HEK293 (cell line): ENCODE measurements around the gene CRIP2.

Source experiments
- CTCF ChIA-PET: fragments of 350-600 bp; formaldehyde crosslinking; extraction: SDS; loops from one replicate; lab custom pipeline; 2021; ENCODE audit warnings: antibody characterized with exemption; lab: Yijun Ruan, JAX
- POLR2A ChIA-PET: fragments of 300-600 bp; formaldehyde crosslinking; extraction: SDS; loops from one replicate; lab custom pipeline; 2020; ENCODE audit warnings: antibody characterized with exemption, inconsistent platforms; lab: Yijun Ruan, JAX
- H3K27ac ChIP-seq: fragments of 200-500 bp; sonication (Bioruptor generic); 2 replicates; pipeline ENCODE4 v1.5.1; 2014; ENCODE audit warnings: low read depth, low read length, control low read depth, inconsistent platforms; ENCODE audit errors: extremely low read depth
- H3K36me3 ChIP-seq, 2 experiments: fragments of 200-500 bp in 1 of 2; sonication (Bioruptor generic) in 1 of 2; 1 replicate in 1 of 2; 2 replicates in 1 of 2; pipeline ENCODE4 v1.5.1; 2014 to 2017; ENCODE audit warnings: inconsistent platforms in 2 of 2, low read length in 2 of 2; ENCODE audit not compliant: control insufficient read depth in 2 of 2, insufficient read depth in 1 of 2
- H3K4me1 ChIP-seq: fragments of 200-500 bp; sonication (Bioruptor generic); 2 replicates; pipeline ENCODE4 v1.5.1; 2014; ENCODE audit warnings: mild to moderate bottlenecking, low read length, inconsistent platforms; ENCODE audit not compliant: control insufficient read depth, insufficient read depth
- H3K4me3 ChIP-seq: 2 replicates; pipeline ENCODE4 v1.5.1; 2011; ENCODE audit warnings: low read depth, mild to moderate bottlenecking, control low read depth, low read length, moderate library complexity
- H3K9me3 ChIP-seq: fragments of 200-500 bp; sonication (Bioruptor generic); 2 replicates; pipeline ENCODE4 v1.5.1; 2014; ENCODE audit warnings: low read depth, low read length, inconsistent platforms; ENCODE audit not compliant: control insufficient read depth, insufficient read depth
- INSM2 ChIP-seq: fragments of 450-650 bp; formaldehyde crosslinking; IDR thresholded peaks from 2 replicates; pipeline ENCODE4 v1.5.1; 2016; ENCODE audit warnings: missing biosample characterization, missing genetic modification characterization
- REPIN1 ChIP-seq: fragments of 450-650 bp; formaldehyde crosslinking; IDR thresholded peaks from 2 replicates; pipeline ENCODE4 v1.5.1; 2017; ENCODE audit warnings: missing biosample characterization, missing genetic modification characterization, low read depth
- SP3 ChIP-seq: fragments of 450-650 bp; formaldehyde crosslinking; IDR thresholded peaks from 2 replicates; pipeline ENCODE4 v1.5.1; 2016; ENCODE audit warnings: missing biosample characterization, missing genetic modification characterization
- TRIM28 ChIP-seq: IDR thresholded peaks from 2 replicates; pipeline ENCODE4 v1.6.1; 2011; ENCODE audit warnings: low read length, control low read depth, borderline replicate concordance
- ZBTB26 ChIP-seq: fragments of 450-650 bp; formaldehyde crosslinking; optimal IDR thresholded peaks from 2 replicates; pipeline ENCODE3; 2016; ENCODE audit warnings: missing biosample characterization, mild to moderate bottlenecking, missing genetic modification characterization
- ZBTB8A ChIP-seq: fragments of 450-650 bp; formaldehyde crosslinking; IDR thresholded peaks from 2 replicates; pipeline ENCODE4 v1.5.1; 2016; ENCODE audit warnings: missing biosample characterization, missing genetic modification characterization
- ZNF169 ChIP-seq: fragments of 450-650 bp; formaldehyde crosslinking; IDR thresholded peaks from 2 replicates; pipeline ENCODE4 v1.5.1; 2016; ENCODE audit warnings: missing biosample characterization, missing genetic modification characterization
- ZNF174 ChIP-seq: fragments of 450-650 bp; formaldehyde crosslinking; IDR thresholded peaks from 2 replicates; pipeline ENCODE4 v1.5.0; 2017; ENCODE audit warnings: missing biosample characterization, mild to moderate bottlenecking, missing genetic modification characterization
- ZNF398 ChIP-seq: fragments of 450-650 bp; formaldehyde crosslinking; IDR thresholded peaks from 2 replicates; pipeline ENCODE4 v1.5.1; 2017; ENCODE audit warnings: missing biosample characterization, missing genetic modification characterization
- ZNF488 ChIP-seq: fragments of 450-650 bp; formaldehyde crosslinking; IDR thresholded peaks from 2 replicates; pipeline ENCODE4 v1.5.1; 2016; ENCODE audit warnings: missing biosample characterization, missing genetic modification characterization
- ZNF560 ChIP-seq: fragments of 450-650 bp; formaldehyde crosslinking; IDR thresholded peaks from 2 replicates; pipeline ENCODE4 v1.5.1; 2017; ENCODE audit warnings: missing biosample characterization, missing genetic modification characterization, borderline replicate concordance
- ZNF626 ChIP-seq: fragments of 450-650 bp; sonication (Bioruptor Pico); formaldehyde crosslinking; IDR thresholded peaks from 2 replicates; pipeline ENCODE4 v1.5.1; 2018; ENCODE audit warnings: missing biosample characterization, missing genetic modification characterization, inconsistent platforms
- ZNF629 ChIP-seq: fragments of 450-650 bp; formaldehyde crosslinking; IDR thresholded peaks from 2 replicates; pipeline ENCODE4 v1.5.1; 2017; ENCODE audit warnings: missing biosample characterization, missing genetic modification characterization
- ZNF645 ChIP-seq: fragments of 450-650 bp; formaldehyde crosslinking; IDR thresholded peaks from 2 replicates; pipeline ENCODE4; 2016; ENCODE audit warnings: missing biosample characterization, missing genetic modification characterization

Gene CRIP2

GRCh38 chr14:105433161-105433605 lies 41.4 kb upstream of the CRIP2 start:
- Histone ChIP-seq H3K4me3 (no peak overlapping the region), H3K36me3 (peaks cover 12 to 44% of the 10 kb centered on the region in 2 experiments; a peak in 2 of 3 replicates), H3K9me3 (no peaks in the 10 kb centered on the region; the same call in 1 of the 2 replicates), H3K4me1 (no peaks in the 10 kb centered on the region), H3K27ac (no peak overlapping the region)
- POLR2A ChIA-PET = no interaction called here
- TF ChIP-seq INSM2 (tag by site-specific recombination) (no peak), ZNF169 (no peak), ZNF629 (tag by site-specific recombination) (no peak), ZNF560 (tag by site-specific recombination) (0 out of 2 replicates have a peak, but pooled peaks have one; percentile 13)
- CTCF ChIA-PET = interaction anchor here (0.5 to 2.6 kb wide), 2 partner anchors 15 to 34 kb away, joined by 3 to 7 read pairs; no protein-coding TSS in a partner anchor

- TF ChIP-seq ZBTB8A (tag by site-specific recombination) = no peak
- TF ChIP-seq ZNF626 (tag by site-specific recombination) = no peak
- no peak for TF ChIP-seq SP3 (tag by site-specific recombination)
- no peak for TF ChIP-seq ZNF398 (tag by site-specific recombination)
- no peak for TF ChIP-seq ZNF488 (tag by site-specific recombination)
- TF ChIP-seq TRIM28 = no peak
- no peak for TF ChIP-seq ZBTB26 (tag by site-specific recombination)
- TF ChIP-seq REPIN1 (tag by site-specific recombination) = no peak
- TF ChIP-seq ZNF645 (tag by site-specific recombination) = no peak
- no peak for TF ChIP-seq ZNF174
- ChIA-PET POLR2A (interaction anchor here (0.9 kb wide), 1 partner anchor 55 kb away, joined by 4 read pairs; no protein-coding TSS in a partner anchor), CTCF (no interaction called here)
- H3K9me3 ChIP-seq = no peaks in the 10 kb centered on the region
- no peak overlapping the region for H3K4me3 ChIP-seq
- H3K36me3 ChIP-seq = peaks cover 3 to 54% of the 10 kb centered on the region in 2 experiments; a peak in 2 of 3 replicates
- no peaks in the 10 kb centered on the region for H3K4me1 ChIP-seq
- H3K27ac ChIP-seq = no peak overlapping the region
These were observed 38.2 kb upstream of the CRIP2 start for GRCh38 chr14:105436402-105436801.
